ENCODE measurements around the gene ABCD2. TPM values are rescaled to one million over a fixed set of nuclear protein-coding genes. Genes with fewer than 3 reads are reported as not detected.
"Not testable (repeated sequence)": the region's sequence is repeated elsewhere in the genome, so short reads cannot be mapped to it uniquely, and the experiment has no call there.

ABCD2 gene
- polyA plus RNA-seq, 10 donors: 0.09 to 0.63 (median 0.15) TPM

DNA sequence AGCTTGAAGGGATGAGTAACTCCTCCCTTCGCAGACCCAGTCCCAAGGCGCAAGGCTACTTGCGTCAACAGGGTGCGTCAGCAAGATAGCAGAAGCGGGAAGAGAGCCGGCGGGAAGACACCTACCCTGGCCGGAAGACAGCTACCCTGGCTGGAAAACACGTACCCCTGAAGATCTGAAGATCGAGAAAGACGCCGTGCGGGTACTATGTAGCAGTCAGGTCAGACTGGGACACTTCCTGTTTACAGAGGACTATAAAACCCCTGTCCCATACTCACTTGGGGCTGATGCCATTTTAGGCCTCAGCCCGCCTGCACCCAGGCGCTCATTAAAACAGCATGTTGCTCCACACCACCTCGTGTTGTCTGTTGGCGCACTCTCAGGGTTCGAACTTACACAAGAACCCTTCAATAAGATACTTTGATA lies 80.9 kb downstream of the ABCD2 start:
- no peak for DNase-seq

DNA sequence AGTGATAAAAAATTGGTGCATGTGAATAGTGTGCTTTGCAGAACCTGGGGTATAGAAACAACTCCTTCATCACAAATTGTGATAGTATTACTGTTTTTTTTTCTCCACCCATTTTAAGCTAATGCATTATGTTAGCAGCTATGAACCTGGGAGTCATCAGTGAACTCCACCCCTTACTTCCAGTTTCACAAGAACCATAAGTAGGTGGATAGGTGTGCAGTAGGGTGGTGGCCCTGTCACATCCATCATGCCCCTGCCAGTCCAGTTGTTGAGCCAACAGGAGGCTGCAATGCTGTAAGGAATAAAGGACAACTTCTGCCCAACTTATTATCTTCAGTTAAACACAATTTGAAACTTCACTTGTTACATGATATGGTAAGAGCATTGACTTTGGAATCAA lies 85.7 kb downstream of the ABCD2 start:
- no peak for DNase-seq

- DNase-seq: no peak
These were observed 87.2 kb downstream of the ABCD2 start for GRCh38 chr12:39532448-39532847.

- DNase-seq: no peak
These were observed 92.6 kb downstream of the ABCD2 start for GRCh38 chr12:39526974-39527373.

DNA sequence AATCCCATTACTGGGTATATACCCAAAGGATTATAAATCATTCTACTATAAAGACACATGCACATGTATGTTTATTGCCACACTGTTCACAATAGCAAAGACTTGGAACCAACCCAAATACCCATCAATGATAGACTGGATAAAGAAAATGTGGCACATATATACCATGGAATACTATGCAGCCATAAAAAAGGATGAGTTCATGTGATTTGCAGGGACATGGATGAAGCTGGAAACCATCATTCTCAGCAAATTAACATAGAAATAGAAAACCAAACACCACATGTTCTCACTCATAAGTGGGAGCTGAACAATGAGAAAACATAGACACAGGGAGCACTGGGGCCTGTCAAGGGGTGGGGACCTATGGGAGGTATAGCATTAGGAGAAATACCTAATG lies 97.4 kb downstream of the ABCD2 start:
- not testable (repeated sequence) for DNase-seq

GRCh38 chr12:39510001-39510400 lies 109.6 kb downstream of the ABCD2 start:
- DNase-seq: no peak

- no peak for DNase-seq
These were observed 114.0 kb downstream of the ABCD2 start for GRCh38 chr12:39505554-39505953.

DNA sequence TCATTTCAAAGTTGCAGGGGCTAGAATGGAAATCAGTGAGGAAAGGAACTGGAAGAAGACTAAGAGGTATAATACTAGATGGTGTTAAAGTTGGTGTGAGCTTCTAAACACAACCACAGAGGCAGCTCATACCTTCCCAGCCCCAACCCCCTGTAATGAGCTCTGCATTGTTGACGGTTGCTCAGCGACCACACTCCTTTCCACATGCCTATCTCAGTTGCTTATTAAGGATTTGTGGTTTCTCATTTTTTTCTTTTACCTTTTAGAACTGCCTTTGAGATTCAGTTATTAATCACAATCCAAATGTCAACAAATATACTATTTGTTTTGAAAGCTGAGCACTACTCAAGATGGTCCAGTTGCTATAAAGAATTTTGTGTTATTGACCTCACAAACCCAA lies 114.6 kb downstream of the ABCD2 start:
- no peak for DNase-seq

DNA sequence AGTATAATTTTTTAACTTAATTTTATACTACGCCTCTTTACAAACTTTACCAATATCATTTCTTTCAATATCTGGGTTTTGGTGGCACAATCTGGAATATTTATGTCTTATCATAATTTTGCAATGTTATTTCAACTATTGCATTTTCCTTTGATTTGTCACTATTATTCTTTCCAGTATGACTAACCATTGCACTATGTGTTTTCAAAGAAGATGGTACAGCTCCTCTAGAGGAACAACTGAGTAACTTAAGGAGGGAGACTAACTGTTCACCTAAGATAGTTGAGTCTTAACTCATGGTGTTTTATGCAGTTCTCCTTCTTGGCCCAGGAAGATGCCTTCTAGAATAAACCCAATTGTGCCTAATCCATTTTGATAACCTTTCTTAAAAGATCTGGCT lies 116.2 kb downstream of the ABCD2 start:
- DNase-seq: no peak

DNA sequence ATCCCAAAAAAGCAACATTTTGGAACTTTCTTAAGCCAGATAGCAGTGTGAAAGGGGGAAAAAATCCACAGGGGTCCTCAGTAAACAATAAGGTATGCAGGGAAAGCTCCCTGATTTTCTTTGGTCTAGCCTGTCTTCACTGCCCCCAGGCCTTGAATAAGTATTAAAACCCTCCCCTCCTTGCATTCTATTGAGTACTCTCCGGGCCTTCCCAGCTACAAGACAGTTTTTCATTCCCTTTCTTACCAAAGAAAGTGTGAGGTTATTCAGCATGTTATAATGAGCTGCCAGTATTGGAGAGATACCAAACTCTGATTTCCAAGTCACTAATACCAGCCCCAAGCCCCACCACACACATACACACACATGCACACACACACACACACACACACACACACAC lies 116.9 kb downstream of the ABCD2 start:
- no peak for DNase-seq

Other genes starting within 250 kb of the ABCD2 start
- 1 to 10 TPM; 4.1 to 6.2 (median 5.5) TPM for gene KIF21A, start 176.7 kb downstream of the ABCD2 start, polyA plus RNA-seq (ENCODE audit: insufficient read length in 10 of 10)